ENCODE measurements around the gene OR5V1. TPM values are rescaled to one million over a fixed set of nuclear protein-coding genes. Genes with fewer than 3 reads are reported as not detected.

Gene OR5V1
- total RNA-seq (not detected), polyA plus RNA-seq (not detected)

DNA sequence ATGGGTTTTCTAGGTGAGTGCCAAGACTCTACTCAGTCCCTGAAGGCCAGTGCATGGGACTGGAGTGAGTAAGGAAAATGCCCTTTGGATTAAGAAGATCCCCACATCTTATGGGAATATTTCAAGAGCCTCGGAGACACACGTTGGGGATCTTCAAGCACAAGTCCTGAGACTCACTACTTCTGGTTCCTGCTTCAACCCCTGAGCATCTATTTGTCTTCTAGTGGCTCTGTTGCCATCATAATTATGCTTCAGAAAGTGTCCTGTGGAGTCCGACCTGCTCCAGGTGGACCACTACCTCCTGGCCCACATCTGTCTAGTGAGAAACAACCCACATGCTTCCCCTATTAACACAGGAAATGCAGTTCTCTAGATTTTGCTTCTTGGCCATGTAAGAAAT lies at the start of gene OR5V1:
Gene OR5V1 (minus strand): TSS at position 101 of the 400 bp plus-strand sequence. CDS start 12,670 bp downstream, outside the sequence.
- H3K9me3 ChIP-seq (ENCODE audit: control insufficient read depth in 4 of 4, low read length in 3 of 4), result no peaks in the 10 kb centered on the region
- 79% methylated on average over 3 of the region's 3 CpGs for WGBS
- H3K27ac ChIP-seq (ENCODE audit: low read depth in 1 of 2, low read length in 2 of 2), result no peak within 1 kb of the TSS
- H3K4me3 ChIP-seq (ENCODE audit: low read depth in 1 of 3, low read length in 3 of 3), result no peak within 1 kb of the TSS
- H3K36me3 ChIP-seq (ENCODE audit: control insufficient read depth in 4 of 4, insufficient read depth in 3 of 4, low read depth in 1 of 4, low read length in 3 of 4), result no peaks in the 10 kb centered on the region
- TF ChIP-seq SP1 (IDR thresholded peaks at IDR 0.05) (no peak), HNF4G (IDR thresholded peaks at IDR 0.05) (no peak), FOXA2 (IDR thresholded peaks at IDR 0.05) (no peak), YY1 (IDR thresholded peaks at IDR 0.05) (no peak), GABPA (IDR thresholded peaks at IDR 0.05 in 1 of 2, conservative IDR thresholded peaks at IDR 0.05 in 1 of 2) (no peak), JUND (IDR thresholded peaks at IDR 0.05) (no peak), FOXA1 (IDR thresholded peaks at IDR 0.05) (no peak), RXRA (IDR thresholded peaks at IDR 0.05) (no peak), HNF4A (conservative IDR thresholded peaks at IDR 0.05) (no peak), RAD21 (IDR thresholded peaks at IDR 0.05) (no peak)
- TF ChIP-seq, protein P1, sequence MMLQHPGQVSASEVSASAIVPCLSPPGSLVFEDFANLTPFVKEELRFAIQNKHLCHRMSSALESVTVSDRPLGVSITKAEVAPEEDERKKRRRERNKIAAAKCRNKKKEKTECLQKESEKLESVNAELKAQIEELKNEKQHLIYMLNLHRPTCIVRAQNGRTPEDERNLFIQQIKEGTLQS (IDR thresholded peaks at IDR 0.05), result no peak
- TF ChIP-seq, protein P2, sequence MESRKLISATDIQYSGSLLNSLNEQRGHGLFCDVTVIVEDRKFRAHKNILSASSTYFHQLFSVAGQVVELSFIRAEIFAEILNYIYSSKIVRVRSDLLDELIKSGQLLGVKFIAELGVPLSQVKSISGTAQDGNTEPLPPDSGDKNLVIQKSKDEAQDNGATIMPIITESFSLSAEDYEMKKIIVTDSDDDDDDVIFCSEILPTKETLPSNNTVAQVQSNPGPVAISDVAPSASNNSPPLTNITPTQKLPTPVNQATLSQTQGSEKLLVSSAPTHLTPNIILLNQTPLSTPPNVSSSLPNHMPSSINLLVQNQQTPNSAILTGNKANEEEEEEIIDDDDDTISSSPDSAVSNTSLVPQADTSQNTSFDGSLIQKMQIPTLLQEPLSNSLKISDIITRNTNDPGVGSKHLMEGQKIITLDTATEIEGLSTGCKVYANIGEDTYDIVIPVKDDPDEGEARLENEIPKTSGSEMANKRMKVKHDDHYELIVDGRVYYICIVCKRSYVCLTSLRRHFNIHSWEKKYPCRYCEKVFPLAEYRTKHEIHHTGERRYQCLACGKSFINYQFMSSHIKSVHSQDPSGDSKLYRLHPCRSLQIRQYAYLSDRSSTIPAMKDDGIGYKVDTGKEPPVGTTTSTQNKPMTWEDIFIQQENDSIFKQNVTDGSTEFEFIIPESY (IDR thresholded peaks at IDR 0.05), result no peak
- TF ChIP-seq, protein P3, sequence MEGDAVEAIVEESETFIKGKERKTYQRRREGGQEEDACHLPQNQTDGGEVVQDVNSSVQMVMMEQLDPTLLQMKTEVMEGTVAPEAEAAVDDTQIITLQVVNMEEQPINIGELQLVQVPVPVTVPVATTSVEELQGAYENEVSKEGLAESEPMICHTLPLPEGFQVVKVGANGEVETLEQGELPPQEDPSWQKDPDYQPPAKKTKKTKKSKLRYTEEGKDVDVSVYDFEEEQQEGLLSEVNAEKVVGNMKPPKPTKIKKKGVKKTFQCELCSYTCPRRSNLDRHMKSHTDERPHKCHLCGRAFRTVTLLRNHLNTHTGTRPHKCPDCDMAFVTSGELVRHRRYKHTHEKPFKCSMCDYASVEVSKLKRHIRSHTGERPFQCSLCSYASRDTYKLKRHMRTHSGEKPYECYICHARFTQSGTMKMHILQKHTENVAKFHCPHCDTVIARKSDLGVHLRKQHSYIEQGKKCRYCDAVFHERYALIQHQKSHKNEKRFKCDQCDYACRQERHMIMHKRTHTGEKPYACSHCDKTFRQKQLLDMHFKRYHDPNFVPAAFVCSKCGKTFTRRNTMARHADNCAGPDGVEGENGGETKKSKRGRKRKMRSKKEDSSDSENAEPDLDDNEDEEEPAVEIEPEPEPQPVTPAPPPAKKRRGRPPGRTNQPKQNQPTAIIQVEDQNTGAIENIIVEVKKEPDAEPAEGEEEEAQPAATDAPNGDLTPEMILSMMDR (IDR thresholded peaks at IDR 0.05; ENCODE audit: low read depth, low read length, missing input control), result no peak
- TF ChIP-seq, protein P4, sequence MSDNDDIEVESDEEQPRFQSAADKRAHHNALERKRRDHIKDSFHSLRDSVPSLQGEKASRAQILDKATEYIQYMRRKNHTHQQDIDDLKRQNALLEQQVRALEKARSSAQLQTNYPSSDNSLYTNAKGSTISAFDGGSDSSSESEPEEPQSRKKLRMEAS (IDR thresholded peaks at IDR 0.05), result no peak
- TF ChIP-seq, protein P5, sequence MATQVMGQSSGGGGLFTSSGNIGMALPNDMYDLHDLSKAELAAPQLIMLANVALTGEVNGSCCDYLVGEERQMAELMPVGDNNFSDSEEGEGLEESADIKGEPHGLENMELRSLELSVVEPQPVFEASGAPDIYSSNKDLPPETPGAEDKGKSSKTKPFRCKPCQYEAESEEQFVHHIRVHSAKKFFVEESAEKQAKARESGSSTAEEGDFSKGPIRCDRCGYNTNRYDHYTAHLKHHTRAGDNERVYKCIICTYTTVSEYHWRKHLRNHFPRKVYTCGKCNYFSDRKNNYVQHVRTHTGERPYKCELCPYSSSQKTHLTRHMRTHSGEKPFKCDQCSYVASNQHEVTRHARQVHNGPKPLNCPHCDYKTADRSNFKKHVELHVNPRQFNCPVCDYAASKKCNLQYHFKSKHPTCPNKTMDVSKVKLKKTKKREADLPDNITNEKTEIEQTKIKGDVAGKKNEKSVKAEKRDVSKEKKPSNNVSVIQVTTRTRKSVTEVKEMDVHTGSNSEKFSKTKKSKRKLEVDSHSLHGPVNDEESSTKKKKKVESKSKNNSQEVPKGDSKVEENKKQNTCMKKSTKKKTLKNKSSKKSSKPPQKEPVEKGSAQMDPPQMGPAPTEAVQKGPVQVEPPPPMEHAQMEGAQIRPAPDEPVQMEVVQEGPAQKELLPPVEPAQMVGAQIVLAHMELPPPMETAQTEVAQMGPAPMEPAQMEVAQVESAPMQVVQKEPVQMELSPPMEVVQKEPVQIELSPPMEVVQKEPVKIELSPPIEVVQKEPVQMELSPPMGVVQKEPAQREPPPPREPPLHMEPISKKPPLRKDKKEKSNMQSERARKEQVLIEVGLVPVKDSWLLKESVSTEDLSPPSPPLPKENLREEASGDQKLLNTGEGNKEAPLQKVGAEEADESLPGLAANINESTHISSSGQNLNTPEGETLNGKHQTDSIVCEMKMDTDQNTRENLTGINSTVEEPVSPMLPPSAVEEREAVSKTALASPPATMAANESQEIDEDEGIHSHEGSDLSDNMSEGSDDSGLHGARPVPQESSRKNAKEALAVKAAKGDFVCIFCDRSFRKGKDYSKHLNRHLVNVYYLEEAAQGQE (IDR thresholded peaks at IDR 0.05), result no peak
- no peaks in the 10 kb centered on the region for H3K4me1 ChIP-seq (ENCODE audit: control insufficient read depth in 4 of 4, insufficient read depth in 4 of 4, low read length in 3 of 4)
- DNase-seq (ENCODE audit: low spot score), result no peak
- no peak within 1 kb of the TSS for H3K9ac ChIP-seq (ENCODE audit: low read depth in 1 of 2, low read length in 2 of 2)
- peaks cover 0 to 2% (median 0%) of the 10 kb centered on the region in 4 donors for H3K27me3 ChIP-seq (ENCODE audit: control insufficient read depth in 4 of 4, insufficient read depth in 4 of 4, low read length in 3 of 4)

DNA sequence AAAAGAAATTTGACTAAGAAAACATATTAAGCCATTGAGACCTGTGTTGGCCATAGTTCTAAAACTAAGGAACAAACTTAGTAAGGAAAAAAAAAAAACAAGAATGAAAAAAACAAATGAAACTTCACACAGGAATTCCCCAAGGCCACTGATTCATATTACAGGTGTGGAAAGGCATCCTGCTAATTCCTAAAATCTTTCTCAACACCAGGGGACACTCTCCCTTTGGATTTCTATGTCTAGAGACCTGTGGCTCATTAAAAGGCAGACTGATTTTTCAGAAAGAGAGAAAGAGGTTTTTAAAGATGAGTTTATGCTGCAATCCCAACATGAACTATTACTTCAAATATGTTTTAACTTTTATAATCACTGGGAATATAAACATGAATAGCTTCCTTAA lies 45.9 kb upstream of the OR5V1 start, which contains the start of gene OR12D1:
Gene OR12D1 (plus strand): TSS at position 341 of the 400 bp plus-strand sequence.
- Histone ChIP-seq H3K9me3 (ENCODE audit: control insufficient read depth in 4 of 4, low read length in 3 of 4) (no peaks in the 10 kb centered on the region), H3K4me3 (ENCODE audit: low read depth in 1 of 3, low read length in 3 of 3) (no peak within 1 kb of the TSS), H3K4me1 (ENCODE audit: control insufficient read depth in 4 of 4, insufficient read depth in 4 of 4, low read length in 3 of 4) (no peaks in the 10 kb centered on the region), H3K27ac (ENCODE audit: low read depth in 1 of 2, low read length in 2 of 2) (no peak within 1 kb of the TSS), H3K9ac (ENCODE audit: low read depth in 1 of 2, low read length in 2 of 2) (no peak within 1 kb of the TSS), H3K27me3 (ENCODE audit: control insufficient read depth in 4 of 4, insufficient read depth in 4 of 4, low read length in 3 of 4) (peaks cover 0 to 3% (median 0%) of the 10 kb centered on the region in 4 donors), H3K36me3 (ENCODE audit: control insufficient read depth in 4 of 4, insufficient read depth in 3 of 4, low read depth in 1 of 4, low read length in 3 of 4) (no peaks in the 10 kb centered on the region)
- DNase-seq (ENCODE audit: low spot score), result no peak
- TF ChIP-seq RAD21 (IDR thresholded peaks at IDR 0.05) (peak; percentile 75 to 79), NR2F2 (IDR thresholded peaks at IDR 0.05) (no peak)
- TF ChIP-seq, protein P3 (IDR thresholded peaks at IDR 0.05; ENCODE audit: low read depth, low read length, missing input control), result peak; percentile 44
